Bronchial epithelial cell (primary cell): Measurements from ENCODE around the gene RING1. TPM values are rescaled to one million over a fixed set of nuclear protein-coding genes. Genes with fewer than 3 reads are reported as not detected.

Source experiments
- DNase-seq: peaks from one replicate; pipeline ENCODE4 v3.0.0-alpha.2; 2010; ENCODE audit warnings: low read depth
- FAIRE-seq: peaks from 2 replicates; lab custom pipeline; 2011; peaks lifted over from hg19 to GRCh38; lab: Jason Lieb, UNC
- H3K27me3 ChIP-seq: 2 replicates; pipeline ENCODE4 v1.5.1; 2011; ENCODE audit warnings: low read length; ENCODE audit not compliant: control insufficient read depth, insufficient read depth
- H3K36me3 ChIP-seq: 2 replicates; pipeline ENCODE4 v1.5.1; 2011; ENCODE audit warnings: low read length; ENCODE audit not compliant: control insufficient read depth, insufficient read depth
- H3K4me3 ChIP-seq: 2 replicates; pipeline ENCODE4 v1.5.1; 2011; ENCODE audit warnings: mild to moderate bottlenecking, low read depth, low read length, control low read depth
- total RNA-seq: library from RNA; depleted of rRNA; stranded (reverse); fragments of >200 nt; gene quantifications from 2 replicates; pipeline ENCODE4 v1.2.1, GENCODE V29; 2014
- TF ChIP-seq, protein P1 (sequence below): IDR thresholded peaks from 2 replicates; pipeline ENCODE4 v1.5.1; 2011; ENCODE audit warnings: mild to moderate bottlenecking, moderate library complexity, low read length, control low read depth, inconsistent platforms; ENCODE audit not compliant: insufficient read depth, severe bottlenecking

Gene RING1
- total RNA-seq, 1 donor from 2014 or later, result 43.4 TPM

GRCh38 chr6:33254591-33254990 lies 46.3 kb downstream of the RING1 start:
- Histone ChIP-seq H3K4me3 (no peak overlapping the region), H3K36me3 (no peaks in the 10 kb centered on the region), H3K27me3 (no peaks in the 10 kb centered on the region)
- TF ChIP-seq, protein P1, sequence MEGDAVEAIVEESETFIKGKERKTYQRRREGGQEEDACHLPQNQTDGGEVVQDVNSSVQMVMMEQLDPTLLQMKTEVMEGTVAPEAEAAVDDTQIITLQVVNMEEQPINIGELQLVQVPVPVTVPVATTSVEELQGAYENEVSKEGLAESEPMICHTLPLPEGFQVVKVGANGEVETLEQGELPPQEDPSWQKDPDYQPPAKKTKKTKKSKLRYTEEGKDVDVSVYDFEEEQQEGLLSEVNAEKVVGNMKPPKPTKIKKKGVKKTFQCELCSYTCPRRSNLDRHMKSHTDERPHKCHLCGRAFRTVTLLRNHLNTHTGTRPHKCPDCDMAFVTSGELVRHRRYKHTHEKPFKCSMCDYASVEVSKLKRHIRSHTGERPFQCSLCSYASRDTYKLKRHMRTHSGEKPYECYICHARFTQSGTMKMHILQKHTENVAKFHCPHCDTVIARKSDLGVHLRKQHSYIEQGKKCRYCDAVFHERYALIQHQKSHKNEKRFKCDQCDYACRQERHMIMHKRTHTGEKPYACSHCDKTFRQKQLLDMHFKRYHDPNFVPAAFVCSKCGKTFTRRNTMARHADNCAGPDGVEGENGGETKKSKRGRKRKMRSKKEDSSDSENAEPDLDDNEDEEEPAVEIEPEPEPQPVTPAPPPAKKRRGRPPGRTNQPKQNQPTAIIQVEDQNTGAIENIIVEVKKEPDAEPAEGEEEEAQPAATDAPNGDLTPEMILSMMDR, result no peak
- DNase-seq (peak; percentile 36), FAIRE-seq (no peak)

DNA sequence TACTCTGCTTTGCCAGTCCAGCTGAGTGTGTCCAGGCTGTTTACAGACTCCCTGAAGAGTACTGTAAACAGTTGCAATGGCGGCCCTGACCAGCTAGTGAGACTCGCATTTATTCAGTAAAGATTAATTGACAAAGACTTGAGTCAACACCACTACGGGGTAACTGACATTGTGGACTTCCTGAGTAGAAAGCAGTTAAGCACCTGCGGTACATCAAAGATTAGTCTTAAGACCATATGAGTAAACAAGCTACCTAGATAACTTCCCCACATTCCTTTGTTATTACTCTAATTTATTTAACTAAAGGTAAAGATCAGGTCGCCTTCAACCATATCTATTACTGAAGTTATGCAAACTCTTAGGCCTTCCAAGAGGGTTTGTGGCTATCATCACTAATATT lies 50.7 kb downstream of the RING1 start:
- TF ChIP-seq, protein P1, result no peak
- Histone ChIP-seq H3K36me3 (peaks cover 3% of the 10 kb centered on the region), H3K27me3 (no peaks in the 10 kb centered on the region), H3K4me3 (no peak overlapping the region)
- FAIRE-seq, result no peak
- peak; percentile 89 for DNase-seq

Other genes with a start within 250 kb of the RING1 start
- 57.1 and 71.7 TPM in 2 replicates for gene BRD2, start 239.9 kb upstream of the RING1 start, total RNA-seq
- gene HLA-DOA, start 198.9 kb upstream of the RING1 start, total RNA-seq, result not detected in 2 replicates
- gene HLA-DPA1, start 134.9 kb upstream of the RING1 start, total RNA-seq, result 0.26 and 1.1 TPM in 2 replicates
- 0.53 TPM in 1 of 2 replicates, not detected in the other for gene HLA-DPB1, start 132.5 kb upstream of the RING1 start, total RNA-seq
- gene COL11A2, start 16.0 kb upstream of the RING1 start, total RNA-seq, result under 0.01 TPM in 2 replicates
- 13.2 and 15.3 TPM in 2 replicates for gene RXRB, start 7.8 kb upstream of the RING1 start, total RNA-seq
- gene SLC39A7, start 7.6 kb upstream of the RING1 start, total RNA-seq, result 90.4 and 94.0 TPM in 2 replicates
- 59.8 and 76.4 TPM in 2 replicates for gene HSD17B8, start 3.8 kb upstream of the RING1 start, total RNA-seq
- gene VPS52, start 63.4 kb downstream of the RING1 start, total RNA-seq, result 22.1 and 32.5 TPM in 2 replicates
- 9,289 and 12,112 TPM in 2 replicates for gene RPS18, start 63.6 kb downstream of the RING1 start, total RNA-seq
- 3.9 and 16.9 TPM in 2 replicates for gene B3GALT4, start 68.6 kb downstream of the RING1 start, total RNA-seq
- gene WDR46, start 80.7 kb downstream of the RING1 start, total RNA-seq, result 59.5 and 132 TPM in 2 replicates
- gene PFDN6, start 81.1 kb downstream of the RING1 start, total RNA-seq, result 61.7 and 64.5 TPM in 2 replicates
- 22.6 and 27.7 TPM in 2 replicates for gene RGL2, start 90.4 kb downstream of the RING1 start, total RNA-seq
- 11.6 and 24.3 TPM in 2 replicates for gene TAPBP, start 105.6 kb downstream of the RING1 start, total RNA-seq
- 13.2 and 20.1 TPM in 2 replicates for gene ZBTB22, start 109.2 kb downstream of the RING1 start, total RNA-seq
- 27.4 and 53.1 TPM in 2 replicates for gene DAXX, start 114.5 kb downstream of the RING1 start, total RNA-seq
- 0.26 TPM in 2 replicates for gene KIFC1, start 183.3 kb downstream of the RING1 start, total RNA-seq
- 7.6 and 13.2 TPM in 2 replicates for gene PHF1, start 202.5 kb downstream of the RING1 start, total RNA-seq
- 37.1 and 42.5 TPM in 2 replicates for gene CUTA, start 209.6 kb downstream of the RING1 start, total RNA-seq
- gene SYNGAP1, start 211.6 kb downstream of the RING1 start, total RNA-seq, result 0.79 and 0.90 TPM in 2 replicates
- 5.9 and 6.3 TPM in 2 replicates for gene ZBTB9, start 246.1 kb downstream of the RING1 start, total RNA-seq